ENCODE data around the gene GNAQ. TPM values are rescaled to one million over a fixed set of nuclear protein-coding genes. Genes with fewer than 3 reads are reported as not detected.

GNAQ gene
- total and polyA plus RNA-seq, 12 donors, result 5.4 to 19.8 (median 13.2) TPM

DNA sequence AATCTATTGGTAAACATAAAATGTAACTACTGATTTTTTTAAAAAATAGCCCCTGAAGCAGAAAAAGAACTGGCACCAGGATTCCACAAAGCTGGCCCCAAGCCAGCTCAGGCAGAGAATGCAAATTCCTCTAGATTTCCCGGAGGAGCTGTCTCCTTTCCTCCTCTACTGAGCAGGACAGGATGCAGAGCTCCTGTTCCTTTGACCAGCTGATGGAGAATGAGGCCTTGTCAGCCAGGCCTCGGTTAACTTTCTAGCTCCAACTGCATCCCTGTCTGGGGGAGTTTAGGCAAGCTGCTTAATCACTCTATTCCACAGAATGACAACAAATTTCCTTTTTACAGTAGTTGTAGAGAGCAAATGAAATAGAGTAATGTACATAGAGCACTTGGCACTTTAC is 155.5 kb downstream of the GNAQ start:
- DNase-seq (peak; percentile 19 to 25), ATAC-seq (peak in 7 of 8 donors; percentile 52 to 73 (median 64))
- Histone ChIP-seq H3K9me3 (no peaks in the 10 kb centered on the region), H3K36me3 (no peaks in the 10 kb centered on the region), H3K4me3 (no peak overlapping the region), H3K4me1 (peaks cover 0 to 23% (median 12%) of the 10 kb centered on the region in 9 donors), H3K27ac (peak overlapping the region in 4 of 10 donors; percentile 17 to 58 (median 34)), H3K27me3 (no peaks in the 10 kb centered on the region)
- no peak for TF ChIP-seq CTCF (IDR thresholded peaks at IDR 0.05)
- WGBS, 2 donors, result 12 to 16% methylated on average over 2 of the region's 2 CpGs
- intact Hi-C loops (cut with DNase I), result no loop called here

DNA sequence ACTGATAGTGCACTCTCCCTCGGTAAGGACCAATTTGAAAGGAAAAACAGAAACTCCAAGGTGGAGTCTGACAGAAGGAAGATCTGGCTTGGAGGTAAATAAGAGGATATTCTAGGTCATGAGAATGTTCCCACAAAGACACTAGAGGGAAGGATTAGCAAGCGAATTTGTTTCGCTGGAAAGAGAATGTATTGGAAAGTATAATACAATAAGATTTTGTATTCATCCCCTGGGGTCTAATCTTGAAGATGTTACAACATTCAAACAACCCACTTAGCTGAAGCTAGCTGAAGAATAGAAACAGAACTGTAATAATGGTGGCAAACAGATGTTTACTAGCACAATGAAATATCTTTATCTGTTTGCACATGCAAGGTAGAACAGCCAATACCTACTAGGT is 158.7 kb downstream of the GNAQ start:
- Histone ChIP-seq H3K4me1 (peaks cover 0 to 23% (median 12%) of the 10 kb centered on the region in 9 donors), H3K9me3 (no peaks in the 10 kb centered on the region), H3K27me3 (no peaks in the 10 kb centered on the region), H3K4me3 (no peak overlapping the region), H3K27ac (no peak overlapping the region), H3K36me3 (no peaks in the 10 kb centered on the region)
- WGBS, 2 donors, result 81 to 84% methylated on average over 3 of the region's 3 CpGs
- no peak for TF ChIP-seq CTCF (IDR thresholded peaks at IDR 0.05)
- no peak for ATAC-seq
- no peak for DNase-seq
- intact Hi-C loops (cut with DNase I), result no loop called here

GRCh38 chr9:77872177-77872576 is 159.4 kb downstream of the GNAQ start:
- Histone ChIP-seq H3K4me1 (peaks cover 0 to 23% (median 12%) of the 10 kb centered on the region in 9 donors), H3K27ac (no peak overlapping the region), H3K36me3 (no peaks in the 10 kb centered on the region), H3K4me3 (no peak overlapping the region), H3K9me3 (no peaks in the 10 kb centered on the region), H3K27me3 (no peaks in the 10 kb centered on the region)
- intact Hi-C loops (cut with DNase I), result no loop called here
- no peak for ATAC-seq
- no peak for DNase-seq
- TF ChIP-seq CTCF (IDR thresholded peaks at IDR 0.05), result no peak

DNA sequence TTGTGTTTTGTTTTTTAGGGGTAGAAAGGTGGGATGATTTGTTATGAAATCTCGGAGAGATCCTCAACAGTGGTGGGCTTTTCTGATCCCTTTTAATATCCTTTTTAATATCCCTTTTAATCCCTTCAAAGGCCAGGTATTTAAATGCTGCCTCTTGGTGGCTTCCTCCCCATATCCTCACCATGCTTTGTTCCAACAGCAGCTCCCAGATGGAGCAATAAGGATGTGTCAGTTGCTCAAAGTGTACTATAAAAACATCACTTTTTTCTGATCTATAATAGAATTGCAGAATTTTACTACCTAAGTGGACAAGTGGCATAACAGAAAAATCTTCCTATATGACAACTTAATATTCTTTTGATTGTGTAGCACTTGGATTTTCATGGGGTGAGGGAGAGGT is 160.1 kb downstream of the GNAQ start:
- no peak for ATAC-seq
- Histone ChIP-seq H3K9me3 (no peaks in the 10 kb centered on the region), H3K36me3 (no peaks in the 10 kb centered on the region), H3K4me3 (no peak overlapping the region), H3K4me1 (peaks cover 0 to 16% (median 7%) of the 10 kb centered on the region in 9 donors), H3K27me3 (no peaks in the 10 kb centered on the region), H3K27ac (no peak overlapping the region)
- TF ChIP-seq CTCF (IDR thresholded peaks at IDR 0.05), result no peak
- intact Hi-C loops (cut with DNase I), result no loop called here
- WGBS, 2 donors, result 94 to 97% methylated on average over 1 of the region's 1 CpG
- DNase-seq, result no peak
